ENCODE measurements around the gene COL9A2.
"Not testable (repeated sequence)": the region's sequence is repeated elsewhere in the genome, so short reads cannot be mapped to it uniquely, and the experiment has no call there.

The COL9A2 gene

DNA sequence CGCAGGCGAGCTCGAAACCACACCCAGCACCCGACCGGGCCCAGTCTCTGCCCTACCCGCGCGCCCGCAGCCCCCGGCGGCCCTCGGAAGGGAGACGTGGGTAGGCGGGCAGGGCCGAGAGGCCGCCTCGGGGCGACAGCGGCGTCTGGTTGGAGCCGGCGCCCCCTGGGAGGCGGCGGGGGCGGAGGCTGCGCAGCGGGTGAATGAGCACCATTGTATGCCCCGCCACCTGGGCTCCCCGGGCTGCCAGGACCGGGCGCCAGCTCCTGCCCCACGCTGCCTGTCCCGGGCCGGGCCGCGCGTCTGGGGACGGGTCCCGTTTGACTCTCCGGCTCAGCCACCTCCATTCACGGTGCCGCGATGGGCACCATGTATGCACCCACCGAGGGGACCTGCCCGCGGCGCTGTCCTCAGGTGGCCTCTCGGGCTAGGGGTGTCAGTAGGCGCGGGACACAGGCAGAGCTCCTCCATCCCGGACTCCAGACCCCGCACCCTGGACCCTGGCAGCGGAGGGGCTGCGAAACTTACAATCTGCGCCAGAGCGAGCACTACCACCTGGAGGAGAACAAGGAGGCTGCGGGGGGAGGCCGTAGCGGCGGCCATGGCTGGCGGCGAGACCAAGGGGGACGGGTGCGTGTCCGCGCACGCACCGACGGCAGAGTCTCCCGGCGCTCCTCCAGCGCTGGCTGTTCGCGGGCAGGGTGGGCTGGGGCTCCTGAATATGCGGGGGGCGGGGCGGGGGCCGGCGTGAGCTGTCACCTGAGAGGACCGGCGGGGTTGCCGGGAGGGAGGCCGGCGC, at the start of gene COL9A2:
TSS of gene COL9A2 (minus strand) at position 692 of the 799 bp plus-strand sequence. CDS start at position 603, 89 bp downstream.
- DNase-seq (ENCODE audit: low read depth in 2 of 2) = no peak

DNA sequence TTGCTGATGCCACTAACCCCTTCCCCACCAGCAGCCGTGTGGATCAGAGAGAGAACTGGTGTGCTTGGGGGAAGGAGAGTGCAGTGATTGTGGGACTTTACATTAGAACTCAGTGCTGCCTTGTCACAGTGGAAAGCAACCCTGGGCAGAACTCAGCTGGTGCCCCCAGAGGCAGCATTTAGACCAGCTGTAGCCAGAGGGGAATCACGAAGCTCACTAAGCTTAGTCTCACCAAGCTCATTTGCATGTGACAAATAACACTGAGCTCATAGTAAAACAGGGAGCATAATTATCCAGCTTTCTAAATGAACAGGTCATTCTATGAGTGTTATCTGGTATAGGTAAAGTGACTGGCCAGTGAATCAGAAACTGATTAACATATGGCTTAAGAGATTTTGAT, 46.6 kb upstream of the COL9A2 start:
- DNase-seq (ENCODE audit: low read depth in 2 of 2) = no peak

DNA sequence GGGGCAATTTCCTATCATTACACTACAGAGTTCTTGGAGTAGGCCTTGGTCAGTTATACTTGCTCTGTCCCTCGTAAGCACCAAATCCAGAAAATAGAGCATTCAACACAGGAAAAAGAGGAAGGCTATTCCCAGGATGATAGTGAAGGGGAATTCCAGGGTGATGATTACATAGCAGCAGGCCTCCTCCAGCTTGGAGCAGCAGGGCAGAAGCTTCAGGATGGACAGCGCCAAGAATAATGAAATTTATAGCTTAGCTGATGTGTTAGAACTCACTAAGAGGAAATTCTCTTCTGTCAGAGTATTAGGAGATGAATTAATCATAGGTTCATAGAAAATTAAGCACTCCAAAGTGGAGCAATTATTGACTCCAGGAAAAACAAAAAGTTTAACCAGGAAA, 45.6 kb upstream of the COL9A2 start:
- DNase-seq (ENCODE audit: low read depth in 2 of 2) = no peak

DNA sequence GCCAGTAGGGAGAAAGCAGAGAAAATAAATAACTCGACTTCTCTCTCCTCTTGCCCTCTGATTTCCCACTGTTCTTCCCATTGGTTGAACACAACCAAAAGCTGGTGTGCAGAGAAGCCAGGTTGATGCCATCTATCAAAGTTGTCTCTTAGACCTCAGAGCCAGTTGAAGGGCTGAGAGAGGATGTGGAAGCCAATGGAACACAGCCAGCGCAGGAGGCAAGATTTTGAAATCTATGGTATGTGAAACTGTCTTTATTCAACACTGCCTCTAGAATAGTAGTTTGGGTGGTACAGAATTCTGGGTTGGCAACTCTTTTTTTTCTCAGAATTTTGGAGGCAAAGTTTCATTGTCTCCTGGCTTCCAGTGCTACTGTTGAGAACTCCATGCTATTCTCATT, 45.1 kb upstream of the COL9A2 start:
- DNase-seq (ENCODE audit: low read depth in 2 of 2) = no peak

DNA sequence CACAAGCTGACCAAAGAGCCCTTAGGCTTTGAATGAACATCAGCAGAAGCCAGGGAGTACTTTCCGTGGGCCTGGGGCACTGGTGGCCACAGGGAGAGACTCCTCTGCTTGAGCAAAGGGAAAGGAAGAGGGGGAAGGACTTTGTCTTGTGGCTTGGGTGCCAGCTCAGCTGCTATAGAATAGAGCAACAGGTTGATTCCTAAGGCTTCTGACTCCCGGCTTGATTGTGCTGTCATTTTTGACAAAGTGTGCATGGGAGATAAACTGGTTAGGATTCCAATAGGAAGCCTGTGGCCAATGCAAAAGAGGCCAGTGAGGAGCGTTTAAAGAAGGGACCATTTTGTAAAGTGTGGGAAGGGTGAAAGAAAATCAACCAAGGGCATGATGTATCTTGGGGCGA, 44.6 kb upstream of the COL9A2 start:
- DNase-seq (ENCODE audit: low read depth in 2 of 2) = no peak

DNA sequence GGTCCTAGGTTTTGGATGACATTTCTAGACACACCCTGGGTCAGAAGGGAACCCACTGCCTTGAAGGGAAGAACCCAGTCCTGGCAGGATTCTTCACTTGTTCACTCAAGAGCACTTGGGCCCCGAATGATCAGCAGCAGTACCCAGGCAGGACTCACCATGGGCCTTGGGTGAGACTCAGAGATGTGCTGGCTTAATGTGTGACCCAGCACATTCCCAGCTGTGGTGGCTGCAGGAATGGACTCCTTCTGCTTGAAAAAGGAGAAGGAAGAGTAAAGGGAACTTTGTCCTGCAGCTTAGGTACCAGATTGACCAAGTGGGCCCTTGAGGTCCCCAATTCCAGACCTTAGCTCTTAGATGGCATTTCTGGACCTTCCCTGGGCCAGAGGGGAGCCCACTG, 44.1 kb upstream of the COL9A2 start:
- no peak for DNase-seq (ENCODE audit: low read depth in 2 of 2)

DNA sequence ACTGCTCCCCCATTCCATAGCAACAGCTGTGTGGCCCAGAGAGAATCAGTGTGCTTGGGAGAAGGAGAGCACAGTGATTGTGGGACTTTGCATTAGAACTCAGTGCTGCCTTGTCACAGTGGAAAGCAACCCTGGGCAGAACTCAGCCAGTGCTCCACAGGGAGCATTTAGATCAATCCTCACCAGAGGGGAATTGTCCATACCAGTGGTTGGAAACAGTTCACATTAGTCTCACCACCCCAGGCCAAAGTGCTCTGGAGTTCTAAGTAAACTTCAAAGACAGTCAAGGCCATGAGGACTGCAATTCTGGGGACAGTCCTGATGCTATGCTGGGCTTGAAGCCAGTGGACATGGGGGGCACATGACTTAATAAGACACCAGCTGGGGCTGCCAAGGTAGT, 43.5 kb upstream of the COL9A2 start:
- DNase-seq (ENCODE audit: low read depth in 2 of 2) = no peak

DNA sequence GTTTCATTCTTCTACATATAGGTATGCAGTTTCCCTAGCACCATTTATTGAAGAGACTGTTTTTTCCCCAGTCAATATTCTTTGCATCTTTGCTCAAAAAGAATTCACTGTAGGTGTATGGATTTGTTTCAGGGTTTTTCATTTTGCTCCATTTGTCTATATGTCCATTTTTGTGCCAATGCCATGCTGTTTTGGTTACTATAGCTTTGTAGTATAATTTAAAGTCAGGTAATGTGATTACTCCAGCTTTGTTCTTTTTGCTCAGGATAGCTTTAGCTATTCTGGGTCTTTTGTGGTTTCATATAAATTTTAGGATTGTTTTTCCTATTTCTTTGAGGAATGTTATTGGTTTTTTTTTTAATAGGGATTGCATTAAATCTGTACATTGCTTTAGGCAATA, 40.5 kb upstream of the COL9A2 start:
- DNase-seq (ENCODE audit: low read depth in 2 of 2) = no peak

DNA sequence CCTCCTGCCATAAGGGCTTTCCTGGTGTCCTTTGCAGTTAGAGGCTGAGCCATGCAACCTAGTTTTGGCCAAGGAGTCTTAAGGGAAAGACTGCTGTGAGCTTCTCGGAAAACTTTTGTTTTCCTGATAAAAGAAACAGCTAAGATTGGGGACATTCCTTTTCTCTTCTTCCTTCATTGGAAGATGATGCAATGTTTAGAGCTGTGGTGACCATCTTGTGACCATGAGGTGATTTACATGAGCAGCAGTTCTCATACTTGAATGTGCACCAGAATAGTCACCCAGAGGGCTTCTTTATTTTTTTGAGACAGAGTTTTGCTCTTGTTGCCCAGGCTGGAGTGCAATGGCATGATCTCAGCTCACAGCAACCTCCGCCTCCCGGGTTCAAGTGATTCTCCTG, 36.0 kb upstream of the COL9A2 start:
- no peak for DNase-seq (ENCODE audit: low read depth in 2 of 2)

DNA sequence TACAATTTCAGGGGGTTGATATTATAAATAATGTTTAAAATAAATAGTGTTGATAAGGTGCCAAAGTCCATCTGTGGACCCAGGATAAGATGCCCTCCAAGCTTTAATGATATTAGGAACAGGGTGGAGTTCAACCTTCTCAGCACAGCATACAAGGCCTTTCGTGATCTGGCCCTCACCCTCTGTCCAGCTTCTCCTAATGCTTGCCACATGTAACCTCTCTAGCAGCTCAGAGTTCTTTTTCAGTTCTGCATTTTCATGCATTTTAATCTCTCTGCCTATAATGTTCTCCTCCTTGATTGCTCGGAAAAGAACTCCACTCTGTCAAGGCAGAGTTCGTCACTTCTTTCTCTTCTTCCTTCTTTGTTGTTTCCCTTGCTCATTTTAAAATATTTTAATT, 35.0 kb upstream of the COL9A2 start:
- no peak for DNase-seq (ENCODE audit: low read depth in 2 of 2)

DNA sequence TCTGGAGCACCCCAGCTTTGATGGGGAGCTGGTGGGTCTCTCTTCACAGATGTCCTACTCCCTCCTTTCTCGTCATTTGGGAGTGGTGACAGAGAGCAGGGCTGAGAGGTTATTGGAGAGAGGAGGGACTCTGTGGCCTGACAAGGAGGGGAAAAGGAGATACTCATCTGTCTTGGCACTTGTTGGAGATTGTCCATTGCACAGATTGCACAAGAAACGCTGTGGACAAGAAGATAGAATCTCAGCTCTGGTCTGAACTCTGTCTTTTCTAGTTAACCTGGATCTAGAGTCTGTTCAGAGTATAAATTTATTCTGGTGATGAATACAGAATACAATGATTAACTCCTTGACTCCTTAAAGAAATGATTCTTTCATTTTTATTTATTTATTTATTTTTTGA, 34.0 kb upstream of the COL9A2 start:
- no peak for DNase-seq (ENCODE audit: low read depth in 2 of 2)

DNA sequence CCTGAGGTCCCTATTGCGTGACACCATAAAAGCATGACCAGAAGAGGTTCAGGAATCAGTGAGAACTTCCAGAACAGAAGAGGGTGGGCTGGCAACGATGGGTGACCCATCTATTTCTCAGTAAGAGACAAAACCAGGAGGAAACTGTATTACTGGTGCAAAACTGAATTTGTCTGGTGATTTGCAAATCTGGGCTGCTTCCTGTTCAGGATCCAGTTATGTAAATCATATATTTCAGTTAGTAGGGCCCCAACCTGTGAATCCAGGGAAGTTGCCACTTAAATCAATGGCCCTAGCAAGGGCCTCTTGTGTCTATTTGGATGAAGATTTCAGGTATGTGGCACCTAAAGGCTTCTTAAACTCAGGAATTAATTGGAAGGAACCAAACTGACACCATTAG, 33.3 kb upstream of the COL9A2 start:
- no peak for DNase-seq (ENCODE audit: low read depth in 2 of 2)

DNA sequence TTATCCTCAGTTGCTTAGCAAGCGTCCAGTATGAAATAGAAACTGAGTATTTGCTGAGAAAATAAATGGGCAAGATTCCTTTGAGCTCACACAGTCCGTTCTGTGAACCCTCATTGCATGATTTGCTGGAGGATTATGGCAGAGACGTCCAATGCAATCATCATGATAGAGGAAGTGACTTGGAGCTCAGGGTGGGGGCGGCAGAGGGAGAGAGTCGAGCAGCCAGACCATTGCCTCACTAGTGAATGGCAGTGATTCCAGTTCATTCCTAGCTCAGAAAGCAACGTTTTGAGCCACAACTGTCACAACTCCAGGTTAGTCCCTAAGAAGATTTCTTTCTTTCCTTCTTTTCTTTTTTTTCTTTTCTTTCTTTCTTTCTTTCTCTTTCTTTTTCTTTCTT, 27.5 kb upstream of the COL9A2 start:
- peak; percentile 11 to 14 for DNase-seq (ENCODE audit: low read depth in 2 of 2)

DNA sequence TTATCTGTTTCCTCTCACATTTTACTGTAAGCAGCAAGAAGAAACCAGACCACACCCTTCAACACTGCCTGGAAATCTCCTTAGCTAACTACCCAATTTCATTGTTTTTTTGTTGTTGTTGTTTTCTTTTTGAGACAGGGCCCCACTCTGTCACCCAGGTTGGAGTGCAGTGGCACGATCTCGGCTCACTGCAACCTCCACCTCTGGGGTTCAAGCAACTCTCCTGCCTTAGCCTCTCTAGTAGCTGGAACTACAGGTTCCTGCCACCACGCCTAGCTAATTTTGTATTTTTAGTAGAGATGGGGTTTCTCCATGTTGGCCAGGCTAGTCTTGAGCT, 25.3 kb upstream of the COL9A2 start:
- not testable (repeated sequence) for DNase-seq (ENCODE audit: low read depth in 2 of 2)

DNA sequence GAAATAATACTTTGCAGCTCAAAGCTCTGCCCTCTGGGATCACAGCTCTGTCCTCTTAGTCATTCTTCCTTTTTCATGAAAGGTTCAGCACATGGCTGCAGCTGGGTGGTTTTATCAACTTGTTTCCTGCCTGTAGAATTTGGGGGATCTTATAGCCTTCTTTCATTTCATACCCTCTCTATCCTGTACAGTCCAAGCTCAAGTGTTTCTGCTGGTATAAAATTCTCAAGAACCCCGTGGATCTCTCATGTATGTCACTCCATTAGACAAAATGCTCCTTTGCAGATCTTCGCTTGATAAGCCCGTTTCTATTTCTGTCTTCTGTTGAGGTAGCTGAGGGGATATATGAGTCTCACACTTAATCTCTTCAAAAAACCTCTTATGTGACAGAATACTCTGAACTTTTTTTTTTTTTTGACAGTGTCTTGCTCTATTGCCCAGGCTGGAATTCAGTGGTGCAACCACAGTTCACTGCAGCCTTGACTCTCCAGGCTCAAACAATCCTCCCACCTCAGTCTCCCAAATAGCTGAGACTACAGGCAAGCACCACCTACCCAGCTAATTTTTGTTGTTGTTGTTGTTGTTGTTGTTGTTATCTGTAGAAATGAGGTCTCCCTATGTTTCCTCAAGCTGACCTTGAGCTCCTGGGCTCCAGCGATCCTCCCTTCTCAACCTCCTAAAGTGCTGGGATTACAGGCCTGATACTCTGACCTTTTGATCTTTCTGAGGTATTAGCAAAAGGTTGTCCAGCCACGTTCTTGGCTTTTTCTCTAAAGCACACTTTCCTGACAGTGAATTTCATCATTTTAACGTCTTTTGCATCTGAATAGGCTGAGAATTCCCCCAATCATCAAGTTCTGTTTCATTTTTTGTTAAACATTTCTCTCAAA, 24.6 kb upstream of the COL9A2 start:
- no peak for DNase-seq (ENCODE audit: low read depth in 2 of 2)

DNA sequence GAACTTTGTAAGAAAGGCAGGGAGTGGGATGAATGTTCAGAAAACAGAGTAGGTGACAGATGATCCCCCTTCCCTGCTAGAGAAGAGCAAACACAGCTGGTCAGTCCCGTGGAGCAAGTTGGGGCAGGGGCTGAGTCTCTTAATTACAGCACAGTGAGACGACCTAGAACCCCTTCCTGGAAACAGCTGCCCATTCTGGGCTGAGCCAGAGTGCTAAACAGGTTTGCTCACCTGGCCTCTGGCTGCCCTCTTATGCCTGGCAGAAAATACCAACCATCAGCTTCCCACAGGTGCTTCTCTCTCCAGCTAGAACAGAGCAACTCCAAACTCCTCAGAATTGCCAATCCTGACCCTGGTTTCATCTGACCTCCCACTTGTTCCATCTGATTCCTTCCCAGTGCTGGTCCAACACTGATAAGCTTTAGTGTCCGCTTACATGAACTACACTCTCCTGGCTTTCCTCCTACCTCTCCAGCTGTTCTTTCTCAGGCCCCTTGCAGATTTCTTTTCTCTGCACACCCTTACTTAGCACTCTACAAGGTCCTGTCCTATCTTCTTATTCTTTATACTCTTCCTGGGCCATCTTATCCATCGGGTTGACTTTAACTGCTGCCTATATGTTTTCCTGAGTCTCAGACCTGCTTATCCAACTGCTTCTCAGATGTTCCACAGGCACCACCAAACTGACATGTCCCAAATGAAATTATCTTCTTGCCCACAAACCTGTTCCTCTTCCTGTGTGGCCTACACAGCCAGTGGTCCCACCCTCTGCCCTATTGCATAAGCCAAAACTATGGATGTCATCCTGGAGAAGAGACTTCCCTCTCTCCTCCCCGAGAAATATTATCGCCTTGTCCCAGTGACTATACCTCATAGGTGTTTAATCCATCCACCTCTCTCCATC, 22.6 kb upstream of the COL9A2 start:
- no peak for DNase-seq (ENCODE audit: low read depth in 2 of 2)

DNA sequence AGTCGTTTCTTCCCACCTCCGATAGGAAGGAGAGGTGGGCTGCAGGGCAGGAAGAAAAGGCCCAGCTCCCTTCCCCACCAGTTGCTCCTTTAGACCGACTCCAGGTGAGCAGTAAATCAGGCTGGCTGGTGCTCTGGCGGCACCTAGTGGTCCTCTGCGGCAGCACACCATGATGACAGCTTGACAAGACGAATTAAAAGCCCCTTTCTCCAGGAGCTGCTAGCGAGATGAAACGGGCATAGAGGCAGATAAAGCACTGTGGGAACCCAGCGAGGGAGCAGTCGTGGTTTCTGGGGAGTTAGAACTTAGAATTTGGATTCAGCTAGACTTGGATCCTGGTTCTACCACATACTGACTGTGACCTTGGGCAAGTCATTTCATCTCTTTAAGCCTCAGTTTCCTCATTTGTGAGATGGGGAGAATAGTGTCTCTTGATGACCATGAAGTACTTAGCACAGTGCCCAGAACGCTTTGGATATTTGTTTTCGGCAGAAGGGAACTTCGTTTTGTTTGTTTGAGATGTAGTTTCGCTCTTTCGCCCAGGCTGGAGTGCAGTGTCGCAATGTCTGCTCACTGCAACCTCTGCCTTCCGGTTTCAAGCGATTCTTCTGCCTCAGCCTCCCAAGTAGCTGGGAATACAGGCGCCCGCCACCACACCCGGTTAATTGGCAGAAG, 21.8 kb upstream of the COL9A2 start:
- peak; percentile 39 to 47 for DNase-seq (ENCODE audit: low read depth in 2 of 2)

DNA sequence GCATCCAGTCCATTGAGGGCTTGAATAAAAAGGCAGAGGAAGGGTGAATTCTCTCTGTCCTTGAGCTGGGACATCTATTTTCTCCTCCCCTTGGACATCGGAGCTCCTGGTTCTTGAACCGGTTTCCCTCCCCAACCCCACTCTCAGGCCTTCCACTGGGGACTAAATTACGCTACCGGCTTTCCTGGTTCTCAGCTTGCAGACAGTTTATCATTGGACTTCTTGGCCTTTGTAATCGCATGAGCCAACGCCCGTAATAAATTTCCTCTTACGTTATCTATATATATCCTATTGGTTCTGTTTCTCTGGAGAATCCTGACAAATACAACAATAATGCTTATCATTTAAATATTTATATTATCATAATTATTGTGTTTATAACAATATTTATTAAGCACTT, 20.4 kb upstream of the COL9A2 start:
- no peak for DNase-seq (ENCODE audit: low read depth in 2 of 2)

DNA sequence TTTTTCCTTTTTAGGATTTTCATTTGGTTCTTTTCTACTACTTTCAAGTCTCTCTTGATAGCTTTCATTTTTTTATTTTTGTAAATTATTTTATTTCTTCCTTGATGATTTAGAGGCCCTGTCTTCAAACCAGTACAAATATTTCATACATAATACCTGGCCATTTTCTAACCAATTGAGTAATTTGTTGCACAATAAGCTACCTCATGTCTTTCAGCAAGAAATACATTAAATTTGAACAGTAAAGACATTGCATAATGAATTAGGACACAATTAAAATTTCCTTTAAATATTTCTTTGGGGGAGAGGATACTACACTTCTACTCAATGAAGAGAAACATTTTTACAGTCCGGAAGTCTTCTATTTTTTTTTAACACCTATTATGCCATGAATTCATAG, 15.6 kb upstream of the COL9A2 start:
- DNase-seq (ENCODE audit: low read depth in 2 of 2) = no peak

DNA sequence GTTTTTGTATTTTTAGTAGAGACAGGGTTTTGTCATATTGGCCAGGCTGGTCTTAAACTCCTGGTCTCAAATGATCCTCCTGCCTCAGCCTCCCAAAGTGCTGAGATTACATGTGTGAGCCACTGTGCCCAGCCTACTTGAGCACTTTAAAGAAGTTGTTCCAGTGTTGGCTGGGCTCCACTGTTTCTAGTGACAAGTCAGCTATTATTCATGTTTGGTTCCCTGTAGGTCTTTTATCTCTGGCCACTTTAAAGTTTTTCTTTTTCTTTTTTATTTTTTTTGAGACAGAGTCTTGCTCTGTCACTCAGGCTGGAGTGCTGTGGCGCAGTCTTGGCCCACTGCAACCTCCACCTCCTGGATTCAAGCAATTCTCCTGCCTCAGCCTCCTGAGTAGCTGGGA, 14.3 kb upstream of the COL9A2 start:
- DNase-seq (ENCODE audit: low read depth in 2 of 2) = not testable (repeated sequence)

DNA sequence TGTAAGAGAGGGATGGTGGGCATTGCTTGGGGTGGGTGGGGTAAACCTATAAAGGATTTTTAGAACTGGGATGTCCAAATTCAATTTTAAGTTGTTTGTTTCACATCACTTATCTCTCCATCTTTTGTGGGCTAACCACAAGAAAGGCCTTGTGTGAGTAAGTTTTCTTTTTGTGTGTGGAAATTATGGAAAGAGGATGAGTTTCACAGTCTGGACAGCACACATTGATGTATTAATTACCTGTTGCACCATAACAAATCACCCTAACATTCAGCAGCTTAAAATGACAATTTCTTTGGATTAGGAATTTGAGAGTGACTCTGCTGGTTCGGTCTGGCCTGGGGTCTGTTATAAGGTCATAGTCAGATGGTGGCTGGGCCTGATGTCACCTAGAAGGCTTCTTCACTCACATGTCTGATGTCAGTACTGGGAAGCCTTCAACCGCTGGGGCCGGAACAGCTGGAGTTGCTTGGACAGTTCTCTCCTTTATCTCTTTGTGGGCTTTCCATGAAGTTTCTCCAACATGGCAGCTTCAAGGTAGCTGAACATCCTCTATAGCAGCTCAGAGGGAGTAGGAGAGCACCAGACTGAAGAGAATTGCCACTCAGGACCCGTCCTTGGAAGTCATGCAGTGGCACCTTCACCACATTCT, 2.0 kb upstream of the COL9A2 start:
- DNase-seq (ENCODE audit: low read depth in 2 of 2) = no peak

Measured in fibroblast of skin of left quadriceps (primary cell).